Endothelial cell of umbilical vein (primary cell): ENCODE results near the gene EIF1AX. TPM values are rescaled to one million over a fixed set of nuclear protein-coding genes. Genes with fewer than 3 reads are reported as not detected.

ENCODE experiments used
- BruUV-seq: library from RNA; stranded (reverse); fragments of 400-500 nt; replicated peaks from 2 replicates; lab custom pipeline; 2021; lab: Mats Ljungman, UMichigan
- CTCF ChIA-PET: fragments of 300-600, 350-600 bp; sonication (Branson Sonifier 250); formaldehyde crosslinking; loops from one replicate; lab custom pipeline; 2021; ENCODE audit warnings: antibody characterized with exemption, inconsistent platforms; lab: Charles Lee
- POLR2A ChIA-PET: fragments of 300-600, 350-600 bp; sonication (Branson Sonifier 250); formaldehyde crosslinking; loops from one replicate; lab custom pipeline; 2021; ENCODE audit warnings: antibody characterized with exemption, inconsistent platforms; lab: Charles Lee
- DNase-seq: peaks from one replicate; pipeline ENCODE4 v3.0.0-alpha.2; 2011; ENCODE audit warnings: low read depth, low spot score
- FAIRE-seq: peaks from 2 replicates; lab custom pipeline; 2011; peaks lifted over from hg19 to GRCh38; lab: Jason Lieb, UNC
- H2AFZ ChIP-seq: 2 replicates; pipeline ENCODE4 v1.6.0; 2012; ENCODE audit warnings: low read depth, low read length, control low read depth, inconsistent platforms
- H3K27ac ChIP-seq: 2 replicates; pipeline ENCODE4 v1.5.1; 2011; ENCODE audit warnings: low read depth, mild to moderate bottlenecking, control low read depth, low read length, moderate library complexity; ENCODE audit not compliant: insufficient read depth
- H3K27me3 ChIP-seq, 2 experiments: 2 replicates each; pipeline versions ENCODE4 v1.6.0 to v1.6.1; 2011; ENCODE audit warnings: low read length in 2 of 2, mixed read lengths in 1 of 2; ENCODE audit not compliant: control insufficient read depth in 2 of 2, insufficient read depth in 2 of 2
- H3K36me3 ChIP-seq, 2 experiments: 2 replicates in 1 of 2; 3 replicates in 1 of 2; pipeline ENCODE4 v1.5.1; 2011; ENCODE audit warnings: low read length in 2 of 2, mild to moderate bottlenecking in 1 of 2, moderate library complexity in 1 of 2; ENCODE audit not compliant: control insufficient read depth in 2 of 2, insufficient read depth in 2 of 2; ENCODE audit errors: extremely low read depth in 1 of 2
- H3K4me1 ChIP-seq: 3 replicates; pipeline ENCODE4 v1.5.1; 2011; ENCODE audit warnings: mild to moderate bottlenecking, low read length; ENCODE audit not compliant: control insufficient read depth, insufficient read depth; ENCODE audit errors: extremely low read depth
- H3K4me2 ChIP-seq: 2 replicates; pipeline ENCODE4 v1.6.1; 2011; ENCODE audit warnings: low read length, control low read depth, mixed read lengths; ENCODE audit not compliant: insufficient read depth
- H3K4me3 ChIP-seq, 3 experiments: fragments of 200-600 bp in 1 of 3; sonication (generic), shearing (Covaris generic) in 1 of 3; replicated peaks in 1 of 3; 2 replicates each; pipeline ENCODE4 v1.5.1; 2011 to 2016; ENCODE audit warnings: control low read depth in 3 of 3, low read length in 3 of 3, mild to moderate bottlenecking in 2 of 3, inconsistent platforms in 1 of 3, low read depth in 1 of 3, moderate library complexity in 1 of 3; ENCODE audit not compliant: insufficient read depth in 1 of 3
- H3K79me2 ChIP-seq: 2 replicates; pipeline ENCODE4 v1.6.0; 2012; ENCODE audit warnings: low read length, inconsistent platforms; ENCODE audit not compliant: control insufficient read depth, insufficient read depth
- H3K9ac ChIP-seq: replicated peaks from 2 replicates; pipeline ENCODE3; 2011; ENCODE audit warnings: low read length, control low read depth; ENCODE audit not compliant: insufficient read depth; ENCODE audit errors: extremely low read depth
- H3K9me1 ChIP-seq: replicated peaks from 3 replicates; pipeline ENCODE4 v1.6.0; 2011; ENCODE audit warnings: mild to moderate bottlenecking, low read length; ENCODE audit not compliant: control insufficient read depth, insufficient read depth; ENCODE audit errors: extremely low read depth
- H3K9me3 ChIP-seq: replicated peaks from 2 replicates; pipeline ENCODE4 v1.5.1; 2012; ENCODE audit warnings: low read length, inconsistent platforms; ENCODE audit not compliant: control insufficient read depth, insufficient read depth
- H4K20me1 ChIP-seq: replicated peaks from 2 replicates; pipeline ENCODE3; 2011; ENCODE audit warnings: mild to moderate bottlenecking, low read length; ENCODE audit not compliant: control insufficient read depth, insufficient read depth; ENCODE audit errors: extremely low read depth
- CTCF ChIP-seq, 2 donors: IDR thresholded peaks; 1 replicate in 1 of 2; 2 replicates in 1 of 2; pipeline ENCODE4 v1.5.1; 2011; ENCODE audit warnings: low read length in 2 of 2, mild to moderate bottlenecking in 2 of 2, moderate library complexity in 2 of 2, control low read depth in 1 of 2, inconsistent platforms in 1 of 2, low read depth in 1 of 2; ENCODE audit not compliant: insufficient read depth in 1 of 2; ENCODE audit errors: extremely low read depth in 1 of 2
- EZH2 ChIP-seq: IDR thresholded peaks from 2 replicates; pipeline ENCODE4 v1.6.1; 2012; ENCODE audit warnings: borderline replicate concordance, low read depth, mild to moderate bottlenecking, moderate library complexity, low read length, inconsistent platforms; ENCODE audit not compliant: severe bottlenecking
- FOS ChIP-seq: IDR thresholded peaks from 2 replicates; pipeline ENCODE4 v1.6.1; 2011; ENCODE audit warnings: mild to moderate bottlenecking, low read length, moderate library complexity, borderline replicate concordance; ENCODE audit not compliant: insufficient read depth
- GATA2 ChIP-seq: IDR thresholded peaks from 2 replicates; pipeline ENCODE4 v1.7.0; 2011; ENCODE audit warnings: low read depth, mild to moderate bottlenecking, moderate library complexity, mixed read lengths, low read length; ENCODE audit not compliant: insufficient read length, insufficient read depth
- JUN ChIP-seq: IDR thresholded peaks from 2 replicates; pipeline ENCODE4 v1.6.1; 2011; ENCODE audit warnings: borderline replicate concordance, low read depth; ENCODE audit not compliant: insufficient read length, insufficient read depth
- MAX ChIP-seq: IDR thresholded peaks from 2 replicates; pipeline ENCODE4 v1.6.1; 2011; ENCODE audit not compliant: insufficient read depth, insufficient read length
- MYC ChIP-seq: IDR thresholded peaks from one replicate; pipeline ENCODE4 v1.6.1; 2011; ENCODE audit warnings: mild to moderate bottlenecking, low read depth, low read length
- POLR2A ChIP-seq: IDR thresholded peaks from 2 replicates; pipeline ENCODE4 v1.6.1; 2012; ENCODE audit warnings: low read depth, mild to moderate bottlenecking, control low read depth, low read length
- POLR2AphosphoS5 ChIP-seq: IDR thresholded peaks from 2 replicates; pipeline ENCODE4 v1.6.1; 2012; ENCODE audit warnings: low read depth, mild to moderate bottlenecking, control low read depth, low read length, moderate library complexity; ENCODE audit not compliant: insufficient read depth
- dilution Hi-C: fragments of 300-500 bp; cut with MboI; formaldehyde crosslinking; loops from one replicate; pipeline ENCODE4 v1.15.0; 2019; ENCODE audit warnings: low sequenced_read_pairs; ENCODE audit not compliant: extremely low pct_ligation_motif_present
- intact Hi-C: fragments of 100-400 bp; cut with micrococcal nuclease; formaldehyde crosslinking; loops from one replicate; pipeline ENCODE4 v1.10.0; 2022
- polyA plus RNA-seq, 4 experiments: library from polyadenylated mRNA; depleted of rRNA in 3 of 4; stranded (reverse) in 3 of 4; unstranded in 1 of 4; fragments of >200 nt; gene quantifications; 2 replicates each; pipeline versions ENCODE4 v1.2.1 to v1.2.3, GENCODE V29; 2011 to 2012; ENCODE audit warnings: missing spikeins in 1 of 4
- total RNA-seq: library from RNA; stranded (reverse); gene quantifications from 2 replicates; pipeline ENCODE4 v1.2.3, GENCODE V29; 2021

Gene EIF1AX
- total and polyA plus RNA-seq, 2 donors (not counting 3 experiments of a cell fraction or from before 2014, with no cell fraction given), result 12.8 to 89.4 TPM

DNA sequence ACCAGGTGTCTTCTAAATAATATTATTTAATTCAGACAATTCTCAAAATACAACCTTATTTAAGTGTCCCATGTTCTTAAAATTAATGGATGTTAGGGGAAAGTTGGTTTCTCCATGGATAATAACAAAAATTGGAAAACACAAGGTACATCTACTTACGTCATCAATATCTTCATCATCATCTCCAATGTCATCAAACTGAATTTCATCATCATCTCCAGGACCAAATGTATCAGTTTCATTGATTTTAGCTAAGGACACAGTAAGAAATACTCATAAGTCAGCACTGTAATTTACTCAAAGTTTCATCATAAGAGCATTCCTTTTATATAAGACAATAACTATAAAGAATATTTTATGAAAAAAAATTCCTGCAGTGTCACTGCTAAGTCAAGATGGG, 11.3 kb downstream of the EIF1AX start:
- H3K27me3 ChIP-seq, result no peaks in the 10 kb centered on the region
- ChIA-PET POLR2A (no interaction called here), CTCF (interaction anchor here (2.1 kb wide), 1 partner anchor 225 kb away, joined by 6 read pairs; no protein-coding TSS in a partner anchor)
- BruUV-seq, result no TSS peak
- no peak for FAIRE-seq
- TF ChIP-seq MYC (no peak), FOS (no peak), CTCF (IDR thresholded peaks at IDR 0.05; ENCODE audit: extremely low read depth in 1 of 2, insufficient read depth in 1 of 2, low read depth in 1 of 2, low read length in 2 of 2) (no peak), JUN (no peak), GATA2 (no peak), POLR2A (no peak), POLR2AphosphoS5 (no peak), MAX (no peak), EZH2 (no peak)
- no peaks in the 10 kb centered on the region for H3K36me3 ChIP-seq
- intact Hi-C loops, result loop anchor here (5.0 kb wide), 1 partner anchor 223 kb away; no protein-coding TSS in a partner anchor
- no peak overlapping the region for H3K4me2 ChIP-seq
- H4K20me1 ChIP-seq, result no peaks in the 10 kb centered on the region
- no peak overlapping the region for H3K4me3 ChIP-seq
- no peak overlapping the region for H2AFZ ChIP-seq
- peaks cover 8% of the 10 kb centered on the region for H3K4me1 ChIP-seq
- no peak overlapping the region for H3K9ac ChIP-seq
- peaks cover 3% of the 10 kb centered on the region for H3K79me2 ChIP-seq
- DNase-seq, result no peak
- dilution Hi-C loops, result no loop called here
- H3K9me3 ChIP-seq, result no peaks in the 10 kb centered on the region
- no peaks in the 10 kb centered on the region for H3K9me1 ChIP-seq
- no peak overlapping the region for H3K27ac ChIP-seq
